ENCODE data around the gene GARIN5A. TPM values are rescaled to one million over a fixed set of nuclear protein-coding genes. Genes with fewer than 3 reads are reported as not detected.

Gene GARIN5A
- total and polyA plus RNA-seq, 2 experiments from 2014 or later: 13.3 to 25.0 TPM

- peaks cover 30% of the 10 kb centered on the region for H3K27me3 ChIP-seq (ENCODE audit: insufficient read depth)
- H3K4me2 ChIP-seq: no peak overlapping the region
- no peaks in the 10 kb centered on the region for H3K79me2 ChIP-seq (replicated peaks; ENCODE audit: insufficient read depth)
- no peak overlapping the region for H2AFZ ChIP-seq
- Mint-ChIP-seq H3K9me3 (peaks cover 86% of the 10 kb centered on the region), H3K36me3 (ENCODE audit: low read depth) (peaks cover 24% of the 10 kb centered on the region), H3K4me3 (no peak overlapping the region), H3K27ac (no peak overlapping the region), H3K4me1 (no peaks in the 10 kb centered on the region), H3K27me3 (ENCODE audit: insufficient read depth, low read depth, poor library complexity) (peaks cover 12% of the 10 kb centered on the region)
- no peak overlapping the region for H3K27ac ChIP-seq (ENCODE audit: low read depth)
- H3K36me3 ChIP-seq (ENCODE audit: insufficient read depth): no peaks in the 10 kb centered on the region
- no peak overlapping the region for H3K4me3 ChIP-seq
- no peaks in the 10 kb centered on the region for H3K9me2 ChIP-seq (ENCODE audit: insufficient read depth)
- DNase-seq (ENCODE audit: low spot score) (no peak), ATAC-seq (no peak)
- H4K20me1 ChIP-seq (replicated peaks; ENCODE audit: insufficient read depth): no peaks in the 10 kb centered on the region; the same call in 1 of the 2 replicates
- H3F3A ChIP-seq (replicated peaks; ENCODE audit: low read depth): no peaks in the 10 kb centered on the region
- no peak for TF ChIP-seq EZH2 (IDR thresholded peaks at IDR 0.05; ENCODE audit: low read depth, unreplicated experiment)
- TF ChIP-seq POLR2AphosphoS5 (IDR thresholded peaks at IDR 0.05; ENCODE audit: low read depth): no peak
- TF ChIP-seq ZNF331 (CRISPR knock-in tag; IDR thresholded peaks at IDR 0.05; ENCODE audit: low read depth): no peak
- no peak for TF ChIP-seq JUNB (IDR thresholded peaks at IDR 0.05; ENCODE audit: unreplicated experiment)
- no peak for TF ChIP-seq CTCF (conservative IDR thresholded peaks at IDR 0.05; ENCODE audit: low read depth in 2 of 2)
- TF ChIP-seq STAT1 (IDR thresholded peaks at IDR 0.05; ENCODE audit: unreplicated experiment): no peak
- no peak for TF ChIP-seq ETS1 (IDR thresholded peaks at IDR 0.05)
- TF ChIP-seq ZNF462 (CRISPR knock-in tag; IDR thresholded peaks at IDR 0.05): no peak
- TF ChIP-seq NANOG (IDR thresholded peaks at IDR 0.05; ENCODE audit: borderline replicate concordance): no peak
- TF ChIP-seq EZH2phosphoT487 (IDR thresholded peaks at IDR 0.05; ENCODE audit: unreplicated experiment): no peak
- TF ChIP-seq REST (IDR thresholded peaks at IDR 0.05; ENCODE audit: unreplicated experiment): no peak
- no peak for TF ChIP-seq ZNF114 (CRISPR knock-in tag; IDR thresholded peaks at IDR 0.05)
- no peak for TF ChIP-seq CREB1 (CRISPR knock-in tag; IDR thresholded peaks at IDR 0.05; ENCODE audit: low read depth)
- H3K4me1 ChIP-seq (ENCODE audit: insufficient read depth): peaks cover 10% of the 10 kb centered on the region; the same call in 1 of the 2 replicates
These were observed 36.5 kb upstream of the GARIN5A start for GRCh38 chr19:50512999-50513745.
